OCI-LY1 (cell line): ENCODE data around the gene RIPK3.

ENCODE experiments used
- CTCF ChIP-seq: fragments of 200-600 bp; sonication (generic), shearing (Covaris generic); IDR thresholded peaks from 2 replicates; pipeline ENCODE4 v1.5.1; 2017; ENCODE audit warnings: mild to moderate bottlenecking, antibody characterized with exemption, low read length, moderate library complexity, mixed read lengths
- EZH2 ChIP-seq: fragments of 200-600 bp; sonication (generic), shearing (Covaris generic); IDR thresholded peaks from 2 replicates; pipeline ENCODE4 v1.8.0; 2017; ENCODE audit warnings: borderline replicate concordance, mixed run types, mild to moderate bottlenecking, antibody characterized with exemption, low read length, moderate library complexity, mixed read lengths

GRCh38 chr14:24299255-24300191 is 40.3 kb downstream of the RIPK3 start, which contains the start of the genes DHRS1 and NOP9:
- TF ChIP-seq CTCF (no peak), EZH2 (no peak)
